Measurements from ENCODE around the gene TXNL1.

TXNL1 gene

DNA sequence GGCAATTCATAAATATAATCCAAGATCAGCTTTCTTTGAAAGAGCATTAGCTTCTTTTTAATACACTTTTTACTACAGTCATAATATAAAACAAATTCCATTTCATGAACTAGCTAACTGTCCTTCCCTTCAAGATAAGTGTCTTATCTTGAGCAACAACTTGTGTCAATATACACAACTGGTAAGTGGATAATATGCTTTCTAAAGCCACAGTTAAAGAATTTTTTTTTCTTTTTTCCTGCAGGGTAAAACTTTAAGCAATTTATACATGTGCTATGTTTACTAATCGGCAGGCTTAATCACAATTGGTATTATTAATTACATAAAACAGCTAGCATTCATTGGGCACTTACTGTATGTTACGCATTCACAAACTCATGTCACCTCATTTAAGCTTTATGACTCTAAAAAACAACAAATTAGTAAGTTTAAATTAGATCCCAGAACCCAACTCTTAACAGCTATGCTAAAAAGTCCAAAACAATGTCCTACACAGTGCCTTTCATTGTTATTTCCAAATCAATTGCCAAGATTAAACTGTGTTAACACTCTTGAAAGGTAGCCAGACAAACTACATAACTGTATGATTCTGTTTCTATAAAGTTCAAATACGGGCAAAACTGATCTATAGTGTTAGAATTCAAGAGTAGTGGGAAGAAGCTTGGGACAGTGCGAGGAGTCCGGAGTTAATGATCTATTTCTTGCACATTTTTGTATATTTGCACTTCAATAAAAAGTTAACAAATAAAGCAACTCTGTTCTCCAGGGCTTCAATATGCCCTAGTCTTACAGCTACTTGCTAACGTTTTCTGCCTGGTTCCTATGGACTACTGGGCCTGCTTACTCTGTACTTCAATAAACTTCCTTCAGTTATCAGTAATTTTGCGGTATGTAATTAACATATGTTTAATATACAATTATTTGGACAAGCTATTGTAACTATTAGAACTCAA, 6.0 kb downstream of the TXNL1 start:
- no peaks in the 10 kb centered on the region for H3K9me3 ChIP-seq (replicated peaks; ENCODE audit: insufficient read depth, low read length)
- no peak for TF ChIP-seq EZH2 (optimal IDR thresholded peaks at IDR 0.05; ENCODE audit: low read depth, low read length)
- TF ChIP-seq EZH2phosphoT487 (IDR thresholded peaks at IDR 0.05; ENCODE audit: low read length): no peak
- TF ChIP-seq, protein P1, sequence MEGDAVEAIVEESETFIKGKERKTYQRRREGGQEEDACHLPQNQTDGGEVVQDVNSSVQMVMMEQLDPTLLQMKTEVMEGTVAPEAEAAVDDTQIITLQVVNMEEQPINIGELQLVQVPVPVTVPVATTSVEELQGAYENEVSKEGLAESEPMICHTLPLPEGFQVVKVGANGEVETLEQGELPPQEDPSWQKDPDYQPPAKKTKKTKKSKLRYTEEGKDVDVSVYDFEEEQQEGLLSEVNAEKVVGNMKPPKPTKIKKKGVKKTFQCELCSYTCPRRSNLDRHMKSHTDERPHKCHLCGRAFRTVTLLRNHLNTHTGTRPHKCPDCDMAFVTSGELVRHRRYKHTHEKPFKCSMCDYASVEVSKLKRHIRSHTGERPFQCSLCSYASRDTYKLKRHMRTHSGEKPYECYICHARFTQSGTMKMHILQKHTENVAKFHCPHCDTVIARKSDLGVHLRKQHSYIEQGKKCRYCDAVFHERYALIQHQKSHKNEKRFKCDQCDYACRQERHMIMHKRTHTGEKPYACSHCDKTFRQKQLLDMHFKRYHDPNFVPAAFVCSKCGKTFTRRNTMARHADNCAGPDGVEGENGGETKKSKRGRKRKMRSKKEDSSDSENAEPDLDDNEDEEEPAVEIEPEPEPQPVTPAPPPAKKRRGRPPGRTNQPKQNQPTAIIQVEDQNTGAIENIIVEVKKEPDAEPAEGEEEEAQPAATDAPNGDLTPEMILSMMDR (IDR thresholded peaks at IDR 0.05; ENCODE audit: low read length): no peak
- H2AFZ ChIP-seq (ENCODE audit: low read length): no peak overlapping the region
- DNase-seq: no peak
- H3K36me3 ChIP-seq (replicated peaks; ENCODE audit: insufficient read depth, low read length): 0 out of 2 replicates have a peak, but pooled peaks cover 7% of the 10 kb centered on the region
- peaks cover 70% of the 10 kb centered on the region for H4K20me1 ChIP-seq (ENCODE audit: insufficient read depth, low read length)
- 0 out of 2 replicates have a peak, but pooled peaks cover 10% of the 10 kb centered on the region for H3K4me1 ChIP-seq (ENCODE audit: low read length)
- H3K27me3 ChIP-seq (replicated peaks; ENCODE audit: insufficient read depth, low read length): no peaks in the 10 kb centered on the region
- peaks cover 4% of the 10 kb centered on the region; the same call in 1 of the 2 replicates for H3F3A ChIP-seq (ENCODE audit: insufficient read depth, low read length)
- no peaks in the 10 kb centered on the region for H3K9me2 ChIP-seq (replicated peaks; ENCODE audit: insufficient read depth, low read length)
- peaks cover 99% of the 10 kb centered on the region for H3K79me2 ChIP-seq (ENCODE audit: low read length)
- H3K4me3 ChIP-seq (ENCODE audit: low read length): no peak overlapping the region
- H3K27ac ChIP-seq (ENCODE audit: low read length): no peak overlapping the region
- H3K9ac ChIP-seq (ENCODE audit: low read length): no peak overlapping the region
- no peak overlapping the region for H3K4me2 ChIP-seq (ENCODE audit: low read depth, low read length)

DNA sequence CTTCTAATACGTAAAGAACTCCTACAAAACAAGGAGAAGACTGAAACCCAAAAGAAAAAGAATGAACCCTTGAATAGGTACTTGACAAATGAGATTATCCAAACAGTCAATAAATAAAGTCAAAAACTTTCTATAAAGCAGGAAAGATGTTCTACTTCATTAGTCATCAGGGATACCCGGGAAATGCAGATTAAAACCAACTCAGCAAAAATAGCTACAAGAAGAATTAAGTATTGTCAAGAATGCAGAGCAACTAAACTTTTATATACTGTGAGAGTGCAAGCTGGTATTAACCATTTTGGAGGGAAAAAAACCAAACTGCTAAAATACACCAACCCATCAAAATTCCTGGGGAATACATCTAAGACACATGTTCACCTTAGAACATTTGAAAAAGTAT, 10.4 kb downstream of the TXNL1 start:
- no peak for TF ChIP-seq EZH2phosphoT487 (IDR thresholded peaks at IDR 0.05; ENCODE audit: low read length)
- Histone ChIP-seq H3K27ac (ENCODE audit: low read length) (no peak overlapping the region), H2AFZ (ENCODE audit: low read length) (no peak overlapping the region), H4K20me1 (ENCODE audit: insufficient read depth, low read length) (peaks cover 59% of the 10 kb centered on the region), H3K9me3 (replicated peaks; ENCODE audit: insufficient read depth, low read length) (no peaks in the 10 kb centered on the region), H3K4me3 (ENCODE audit: low read length) (no peak overlapping the region), H3K27me3 (replicated peaks; ENCODE audit: insufficient read depth, low read length) (no peaks in the 10 kb centered on the region), H3K9me2 (replicated peaks; ENCODE audit: insufficient read depth, low read length) (no peaks in the 10 kb centered on the region), H3K79me2 (ENCODE audit: low read length) (peaks cover 96% of the 10 kb centered on the region), H3F3A (ENCODE audit: insufficient read depth, low read length) (0 out of 2 replicates have a peak, but pooled peaks cover 2% of the 10 kb centered on the region), H3K9ac (ENCODE audit: low read length) (no peak overlapping the region), H3K4me2 (ENCODE audit: low read depth, low read length) (no peak overlapping the region), H3K36me3 (replicated peaks; ENCODE audit: insufficient read depth, low read length) (peaks cover 11% of the 10 kb centered on the region; the same call in 1 of the 2 replicates), H3K4me1 (ENCODE audit: low read length) (no peaks in the 10 kb centered on the region)
- DNase-seq: no peak

DNA sequence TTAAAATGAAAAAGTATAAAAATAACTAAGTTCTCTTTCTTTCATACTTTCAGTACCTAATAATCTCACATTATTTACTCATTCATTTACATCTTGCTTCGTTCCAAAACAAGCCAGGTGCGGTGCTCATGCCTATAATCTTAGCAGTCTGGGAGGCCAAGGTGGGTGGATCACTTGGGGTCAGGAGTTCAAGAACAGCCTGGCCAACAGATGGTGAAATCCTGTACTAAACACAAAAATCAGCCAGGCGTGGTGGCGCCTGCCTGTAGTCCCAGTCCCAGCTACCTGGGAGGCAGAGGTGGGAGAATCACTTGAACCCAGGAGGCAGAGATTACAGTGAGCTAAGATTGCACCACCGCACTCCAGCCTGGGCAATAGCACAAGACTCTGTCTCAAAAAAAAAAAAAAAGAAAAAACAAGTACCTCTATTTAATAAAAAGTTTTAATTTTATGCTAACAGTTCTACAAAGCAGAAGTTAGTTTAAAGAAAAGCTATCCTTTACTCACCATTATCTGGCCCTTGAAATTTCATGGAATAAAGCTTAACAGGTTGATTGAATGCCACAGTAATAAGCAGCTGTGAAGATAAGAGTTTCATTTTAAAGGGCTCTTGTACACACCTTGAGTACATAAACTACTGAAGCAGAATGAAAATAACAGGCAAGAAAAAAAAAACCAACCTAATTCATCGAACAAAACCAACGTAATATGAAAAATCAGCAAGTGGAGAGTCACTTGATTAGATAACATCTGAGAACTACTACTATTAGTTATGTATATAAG, 22.5 kb downstream of the TXNL1 start:
- H3K36me3 ChIP-seq (replicated peaks; ENCODE audit: insufficient read depth, low read length): peaks cover 19% of the 10 kb centered on the region; the same call in 1 of the 2 replicates
- H3F3A ChIP-seq (ENCODE audit: insufficient read depth, low read length): no peaks in the 10 kb centered on the region
- DNase-seq: no peak
- H4K20me1 ChIP-seq (ENCODE audit: insufficient read depth, low read length): peaks cover 5% of the 10 kb centered on the region; the same call in 1 of the 2 replicates
- H3K4me1 ChIP-seq (ENCODE audit: low read length): no peaks in the 10 kb centered on the region
- no peak overlapping the region for H3K4me3 ChIP-seq (ENCODE audit: low read length)
- no peak for TF ChIP-seq EZH2phosphoT487 (IDR thresholded peaks at IDR 0.05; ENCODE audit: low read length)
- TF ChIP-seq, protein P1 (IDR thresholded peaks at IDR 0.05; ENCODE audit: low read length): no peak
- no peak for TF ChIP-seq EZH2 (optimal IDR thresholded peaks at IDR 0.05; ENCODE audit: low read depth, low read length)
- H3K4me2 ChIP-seq (ENCODE audit: low read depth, low read length): no peak overlapping the region
- H3K27me3 ChIP-seq (replicated peaks; ENCODE audit: insufficient read depth, low read length): no peaks in the 10 kb centered on the region
- H3K79me2 ChIP-seq (ENCODE audit: low read length): peaks cover 41% of the 10 kb centered on the region
- H3K9me2 ChIP-seq (replicated peaks; ENCODE audit: insufficient read depth, low read length): no peaks in the 10 kb centered on the region
- no peak overlapping the region for H3K9ac ChIP-seq (ENCODE audit: low read length)
- H3K27ac ChIP-seq (ENCODE audit: low read length): no peak overlapping the region
- H3K9me3 ChIP-seq (replicated peaks; ENCODE audit: insufficient read depth, low read length): no peaks in the 10 kb centered on the region
- H2AFZ ChIP-seq (ENCODE audit: low read length): no peak overlapping the region
